Panc1 (cell line): ENCODE measurements around the gene SH3BP5. TPM values are rescaled to one million over a fixed set of nuclear protein-coding genes. Genes with fewer than 3 reads are reported as not detected.

Experiments
- ATAC-seq: fragments of 200-7000 bp; cut with Tn5 transposase; 2 replicates; pipeline ENCODE4 v1.9.1; 2020; ENCODE audit warnings: mild to moderate bottlenecking, moderate library complexity
- BruUV-seq: library from RNA; stranded (reverse); fragments of 400-500 nt; replicated peaks from 2 replicates; lab custom pipeline; 2021; lab: Mats Ljungman, UMichigan
- CTCF ChIA-PET: fragments of 300-600 bp; sonication (Branson Sonifier 250); formaldehyde crosslinking; loops from one replicate; lab custom pipeline; 2022; ENCODE audit warnings: antibody characterized with exemption; lab: Charles Lee
- POLR2A ChIA-PET: fragments of 300-600 bp; sonication (Branson Sonifier 250); formaldehyde crosslinking; loops from one replicate; lab custom pipeline; 2022; ENCODE audit warnings: antibody characterized with exemption; lab: Charles Lee
- DNase-seq: peaks from one replicate; pipeline ENCODE4 v3.0.0-alpha.2; 2010; ENCODE audit warnings: low read depth, low spot score
- H3K27ac ChIP-seq: 2 replicates; pipeline ENCODE4 v1.5.1; 2011; ENCODE audit warnings: mild to moderate bottlenecking, low read length, inconsistent platforms
- H3K27me3 ChIP-seq: fragments of 200-500 bp; sonication (Bioruptor generic); 2 replicates; pipeline ENCODE4 v1.6.0; 2014; ENCODE audit warnings: low read length, inconsistent platforms; ENCODE audit not compliant: control insufficient read depth, insufficient read depth
- H3K36me3 ChIP-seq: fragments of 200-500 bp; sonication (Bioruptor generic); 2 replicates; pipeline ENCODE4 v1.5.1; 2014; ENCODE audit warnings: inconsistent platforms, mild to moderate bottlenecking, low read length, moderate library complexity; ENCODE audit not compliant: control insufficient read depth, insufficient read depth
- H3K4me1 ChIP-seq: 2 replicates; pipeline ENCODE4 v1.5.1; 2011; ENCODE audit warnings: inconsistent platforms, mild to moderate bottlenecking, low read length, moderate library complexity; ENCODE audit not compliant: control insufficient read depth, insufficient read depth
- H3K4me3 ChIP-seq, 2 experiments: 2 replicates each; pipeline ENCODE4 v1.5.1; 2011 to 2012; ENCODE audit warnings: low read depth in 2 of 2, low read length in 2 of 2, mild to moderate bottlenecking in 2 of 2, inconsistent platforms in 1 of 2, moderate library complexity in 1 of 2
- H3K9me3 ChIP-seq: fragments of 200-500 bp; sonication (Bioruptor generic); 2 replicates; pipeline ENCODE4 v1.5.1; 2014; ENCODE audit warnings: low read depth, mild to moderate bottlenecking, inconsistent platforms, low read length, moderate library complexity; ENCODE audit not compliant: control insufficient read depth, insufficient read depth
- CTCF ChIP-seq: fragments of 450-650 bp; IDR thresholded peaks from 2 replicates; pipeline ENCODE4 v1.5.1; 2017; ENCODE audit warnings: mild to moderate bottlenecking
- POLR2AphosphoS5 ChIP-seq: IDR thresholded peaks from 2 replicates; pipeline ENCODE4 v1.6.1; 2012; ENCODE audit warnings: mild to moderate bottlenecking, low read depth, low read length, moderate library complexity
- REST ChIP-seq, 2 experiments: IDR thresholded peaks; 2 replicates each; pipeline ENCODE4 v1.6.1; 2011 to 2012; ENCODE audit warnings: low read depth in 2 of 2, control low read depth in 1 of 2, low read length in 1 of 2, mild to moderate bottlenecking in 1 of 2, moderate library complexity in 1 of 2; ENCODE audit not compliant: insufficient read depth in 1 of 2
- SIN3A ChIP-seq: IDR thresholded peaks from 2 replicates; pipeline ENCODE4 v1.6.1; 2012; ENCODE audit warnings: low read depth, mild to moderate bottlenecking, low read length, moderate library complexity, borderline replicate concordance; ENCODE audit not compliant: insufficient read depth
- TCF7L2 ChIP-seq: IDR thresholded peaks from 2 replicates; pipeline ENCODE4 v1.6.1; 2011; ENCODE audit warnings: mild to moderate bottlenecking, low read depth, low read length, inconsistent platforms
- in situ Hi-C: cut with HindIII; loops from 2 replicates; pipeline ENCODE4 v1.10.0; 2016; ENCODE audit warnings: low sequenced_read_pairs, low pct_unique_long_range_greater_than_20kb
- intact Hi-C: fragments of 100-400 bp; cut with micrococcal nuclease; formaldehyde crosslinking; loops from one replicate; pipeline ENCODE4 v1.10.0; 2022; ENCODE audit not compliant: unreplicated experiment
- total RNA-seq: library from RNA; stranded (reverse); gene quantifications from one replicate; pipeline ENCODE4 v1.2.1, GENCODE V29; 2021; ENCODE audit not compliant: unreplicated experiment

The SH3BP5 gene
- total RNA-seq, 1 experiment from 2014 or later, result 12.0 TPM

GRCh38 chr3:15268033-15268631, 64.3 kb downstream of the SH3BP5 start:
- DNase-seq (peak; percentile 46), ATAC-seq (peak; percentile 86)
- CTCF ChIA-PET, result interaction anchor here (1.1 to 1.6 kb wide), 2 partner anchors 64 to 137 kb away, joined by 9 to 12 read pairs; partner anchors contain the start of gene SH3BP5
- Histone ChIP-seq H3K27ac (peak overlapping the region; percentile 7; the same call in 1 of the 2 replicates), H3K27me3 (no peaks in the 10 kb centered on the region), H3K36me3 (no peaks in the 10 kb centered on the region), H3K9me3 (no peaks in the 10 kb centered on the region), H3K4me3 (no peak overlapping the region), H3K4me1 (peaks cover 18% of the 10 kb centered on the region)
- intact Hi-C loops, result loop anchor here (1.0 to 2.0 kb wide), 2 partner anchors 110 to 137 kb away; no protein-coding TSS in a partner anchor
- in situ Hi-C loops, result no loop called here
- TF ChIP-seq CTCF (peak; percentile 93), POLR2AphosphoS5 (no peak)
- POLR2A ChIA-PET, result interaction anchor here (0.6 kb wide), 1 partner anchor 111 kb away, joined by 9 read pairs; no protein-coding TSS in a partner anchor
- BruUV-seq, result no TSS peak

DNA sequence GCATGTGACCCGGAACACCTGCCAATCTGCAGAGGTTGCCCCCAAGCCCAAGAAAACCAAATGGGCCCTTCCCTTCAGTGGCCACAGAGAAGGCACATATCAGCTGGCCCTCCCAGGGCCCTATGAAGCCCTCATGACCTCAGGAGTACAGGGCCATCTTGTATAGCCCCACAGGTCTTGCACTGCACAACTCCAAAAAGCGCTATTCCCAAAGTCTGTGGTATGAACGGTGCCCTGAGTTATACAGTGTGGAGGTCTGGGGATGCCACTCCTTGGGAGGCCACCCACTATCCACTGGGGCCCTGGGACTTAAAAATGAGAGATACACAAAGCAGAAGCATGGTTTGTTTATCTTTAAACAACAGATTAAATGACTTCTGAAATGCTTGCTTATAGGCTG, 64.9 kb downstream of the SH3BP5 start:
- ATAC-seq (no peak), DNase-seq (no peak)
- POLR2A ChIA-PET, result no interaction called here
- CTCF ChIA-PET, result interaction anchor here (0.6 to 1.6 kb wide), 4 partner anchors 64 to 229 kb away, joined by 3 to 12 read pairs (median 6); partner anchors contain the start of gene SH3BP5
- intact Hi-C loops (no loop called here), in situ Hi-C loops (no loop called here)
- H3K27me3 ChIP-seq, result no peaks in the 10 kb centered on the region
- H3K4me1 ChIP-seq, result peaks cover 18% of the 10 kb centered on the region
- no peak overlapping the region for H3K4me3 ChIP-seq
- TF ChIP-seq CTCF (no peak), TCF7L2 (no peak), POLR2AphosphoS5 (no peak), SIN3A (no peak), REST (IDR thresholded peaks at IDR 0.05; ENCODE audit: insufficient read depth in 1 of 2, low read depth in 2 of 2, low read length in 1 of 2) (no peak)
- no peak overlapping the region for H3K27ac ChIP-seq
- H3K36me3 ChIP-seq, result no peaks in the 10 kb centered on the region
- H3K9me3 ChIP-seq, result no peaks in the 10 kb centered on the region
- BruUV-seq, result no TSS peak
